ENCODE measurements around the gene EPHA8. TPM values are rescaled to one million over a fixed set of nuclear protein-coding genes. Genes with fewer than 3 reads are reported as not detected.

Gene EPHA8
- total RNA-seq, 1 experiment from 2014 or later: not detected

DNA sequence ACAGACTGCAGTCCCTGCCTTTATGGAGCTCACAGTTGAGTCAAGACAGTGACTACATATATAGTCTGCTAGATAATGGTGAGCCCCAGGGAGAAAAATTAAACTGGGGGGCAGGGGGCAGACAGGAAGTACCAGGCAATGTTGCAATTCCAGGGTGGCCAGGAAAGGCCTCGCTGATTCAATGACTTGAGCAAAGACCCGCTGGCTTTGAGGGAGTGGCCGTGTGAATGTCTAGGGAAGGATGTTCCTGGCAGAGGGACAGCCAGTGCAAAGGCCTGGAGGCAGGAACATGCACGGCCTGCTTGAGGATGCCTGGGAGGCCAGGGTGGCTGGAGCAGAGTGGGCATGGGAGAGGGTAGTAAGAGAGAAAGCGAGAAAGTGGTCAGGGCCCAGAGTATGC is 23.0 kb upstream of the EPHA8 start:
- H3K4me3 ChIP-seq (ENCODE audit: low read depth, low read length): no peak overlapping the region
- no peaks in the 10 kb centered on the region for H3K9me3 ChIP-seq
- Mint-ChIP-seq H3K36me3 (ENCODE audit: insufficient read depth, unreplicated experiment) (peaks cover 10% of the 10 kb centered on the region), H3K4me1 (ENCODE audit: low read depth, unreplicated experiment) (no peaks in the 10 kb centered on the region), H3K4me3 (ENCODE audit: unreplicated experiment) (no peak overlapping the region), H3K9me3 (ENCODE audit: unreplicated experiment) (no peaks in the 10 kb centered on the region), H3K27ac (ENCODE audit: unreplicated experiment) (no peak overlapping the region), H3K27me3 (ENCODE audit: insufficient read depth, unreplicated experiment) (no peaks in the 10 kb centered on the region)
- ChIA-PET CTCF (no interaction called here), POLR2A (interaction anchor here (0.6 kb wide), 1 partner anchor 92 kb away, joined by 3 read pairs; no protein-coding TSS in a partner anchor)
- TF ChIP-seq, protein P1, sequence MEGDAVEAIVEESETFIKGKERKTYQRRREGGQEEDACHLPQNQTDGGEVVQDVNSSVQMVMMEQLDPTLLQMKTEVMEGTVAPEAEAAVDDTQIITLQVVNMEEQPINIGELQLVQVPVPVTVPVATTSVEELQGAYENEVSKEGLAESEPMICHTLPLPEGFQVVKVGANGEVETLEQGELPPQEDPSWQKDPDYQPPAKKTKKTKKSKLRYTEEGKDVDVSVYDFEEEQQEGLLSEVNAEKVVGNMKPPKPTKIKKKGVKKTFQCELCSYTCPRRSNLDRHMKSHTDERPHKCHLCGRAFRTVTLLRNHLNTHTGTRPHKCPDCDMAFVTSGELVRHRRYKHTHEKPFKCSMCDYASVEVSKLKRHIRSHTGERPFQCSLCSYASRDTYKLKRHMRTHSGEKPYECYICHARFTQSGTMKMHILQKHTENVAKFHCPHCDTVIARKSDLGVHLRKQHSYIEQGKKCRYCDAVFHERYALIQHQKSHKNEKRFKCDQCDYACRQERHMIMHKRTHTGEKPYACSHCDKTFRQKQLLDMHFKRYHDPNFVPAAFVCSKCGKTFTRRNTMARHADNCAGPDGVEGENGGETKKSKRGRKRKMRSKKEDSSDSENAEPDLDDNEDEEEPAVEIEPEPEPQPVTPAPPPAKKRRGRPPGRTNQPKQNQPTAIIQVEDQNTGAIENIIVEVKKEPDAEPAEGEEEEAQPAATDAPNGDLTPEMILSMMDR (IDR thresholded peaks at IDR 0.05; ENCODE audit: insufficient read depth in 1 of 2, low read depth in 1 of 2, low read length in 1 of 2, severe bottlenecking in 1 of 2, unreplicated experiment in 1 of 2): no peak
- no peaks in the 10 kb centered on the region for H3K36me3 ChIP-seq (ENCODE audit: control insufficient read depth, insufficient read depth, low read length)
- H3K4me1 ChIP-seq: no peaks in the 10 kb centered on the region
- intact Hi-C loops (cut with micrococcal nuclease; ENCODE audit: unreplicated experiment): loop anchor here (5.0 kb wide), 1 partner anchor 102 kb away; the partner anchor contains the start of gene C1QC
- H3K27me3 ChIP-seq (replicated peaks; ENCODE audit: control insufficient read depth, insufficient read depth, low read length): no peaks in the 10 kb centered on the region
- no TSS peak for BruUV-seq (replicated peaks)
- no peak for DNase-seq

DNA sequence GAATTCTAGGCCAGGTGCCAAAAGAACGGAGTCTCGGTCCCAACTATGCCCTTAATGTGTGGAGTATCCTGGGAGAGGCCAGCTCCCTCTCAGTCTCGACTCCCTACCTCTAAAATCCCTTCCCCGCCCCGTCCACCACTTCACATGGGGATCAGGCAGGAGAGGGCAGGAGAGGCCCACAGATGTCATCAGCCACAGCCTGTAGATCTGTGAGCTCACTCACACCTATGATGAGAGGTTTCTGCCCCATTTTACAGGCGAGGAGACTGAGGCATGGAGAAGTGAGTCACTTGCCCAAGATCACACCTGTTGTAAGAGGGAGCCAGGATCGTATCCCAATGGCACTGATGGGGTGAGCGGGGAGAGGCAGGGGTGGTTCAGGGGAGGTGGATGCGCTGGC is 20.4 kb upstream of the EPHA8 start:
- intact Hi-C loops (cut with micrococcal nuclease; ENCODE audit: unreplicated experiment): loop anchor here (5.0 kb wide), 1 partner anchor 99 kb away; the partner anchor contains the start of gene C1QC
- no TSS peak for BruUV-seq (replicated peaks)

DNA sequence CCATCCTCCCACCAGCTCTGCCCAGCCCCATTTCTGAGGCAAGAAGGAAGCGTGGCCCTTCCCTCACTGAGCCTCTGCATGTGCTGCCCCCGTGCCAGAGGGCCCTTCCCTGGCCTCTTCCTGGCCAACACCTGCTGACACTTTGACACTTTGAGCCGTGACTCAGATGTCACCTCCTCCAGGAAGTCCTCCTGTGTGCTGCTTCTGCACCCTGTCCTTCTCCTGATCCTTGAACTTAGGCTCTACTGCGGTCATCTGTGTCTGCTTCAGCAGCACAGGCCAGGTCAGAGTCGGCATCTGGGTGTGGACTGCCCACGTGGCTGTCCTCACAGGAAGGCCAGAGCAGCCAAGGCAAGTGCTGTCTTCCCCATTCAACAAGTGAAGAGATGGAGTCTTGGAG is 19.6 kb upstream of the EPHA8 start:
- Histone ChIP-seq H3K4me1 (no peaks in the 10 kb centered on the region), H3K36me3 (ENCODE audit: control insufficient read depth, insufficient read depth, low read length) (no peaks in the 10 kb centered on the region), H3K9me3 (no peaks in the 10 kb centered on the region), H3K4me3 (ENCODE audit: low read depth, low read length) (no peak overlapping the region), H3K27me3 (replicated peaks; ENCODE audit: control insufficient read depth, insufficient read depth, low read length) (no peaks in the 10 kb centered on the region)
- intact Hi-C loops (cut with micrococcal nuclease; ENCODE audit: unreplicated experiment): loop anchor here (5.0 kb wide), 1 partner anchor 99 kb away; the partner anchor contains the start of gene C1QC
- DNase-seq: no peak
- ChIA-PET CTCF (no interaction called here), POLR2A (interaction anchor here (0.5 kb wide), 1 partner anchor 97 kb away, joined by 5 read pairs; no protein-coding TSS in a partner anchor)
- H3K27me3 Mint-ChIP-seq (ENCODE audit: insufficient read depth, unreplicated experiment): peaks cover 17% of the 10 kb centered on the region
- TF ChIP-seq, protein P1 (IDR thresholded peaks at IDR 0.05; ENCODE audit: insufficient read depth in 1 of 2, low read depth in 1 of 2, low read length in 1 of 2, severe bottlenecking in 1 of 2, unreplicated experiment in 1 of 2): no peak
- no peaks in the 10 kb centered on the region for H3K36me3 Mint-ChIP-seq (ENCODE audit: insufficient read depth, unreplicated experiment)
- no TSS peak for BruUV-seq (replicated peaks)
- H3K4me1 Mint-ChIP-seq (ENCODE audit: low read depth, unreplicated experiment): no peaks in the 10 kb centered on the region
- H3K4me3 Mint-ChIP-seq (ENCODE audit: unreplicated experiment): no peak overlapping the region
- no peak overlapping the region for H3K27ac Mint-ChIP-seq (ENCODE audit: unreplicated experiment)
- no peaks in the 10 kb centered on the region for H3K9me3 Mint-ChIP-seq (ENCODE audit: unreplicated experiment)

More for the DNA sequence above, 20.4 kb upstream of the EPHA8 start:
- Histone ChIP-seq H3K36me3 (ENCODE audit: control insufficient read depth, insufficient read depth, low read length) (no peaks in the 10 kb centered on the region), H3K27me3 (replicated peaks; ENCODE audit: control insufficient read depth, insufficient read depth, low read length) (no peaks in the 10 kb centered on the region), H3K9me3 (no peaks in the 10 kb centered on the region), H3K4me1 (no peaks in the 10 kb centered on the region), H3K4me3 (ENCODE audit: low read depth, low read length) (no peak overlapping the region)
- TF ChIP-seq, protein P1 (IDR thresholded peaks at IDR 0.05; ENCODE audit: insufficient read depth in 1 of 2, low read depth in 1 of 2, low read length in 1 of 2, severe bottlenecking in 1 of 2, unreplicated experiment in 1 of 2): no peak
- Mint-ChIP-seq H3K4me1 (ENCODE audit: low read depth, unreplicated experiment) (no peaks in the 10 kb centered on the region), H3K9me3 (ENCODE audit: unreplicated experiment) (no peaks in the 10 kb centered on the region), H3K4me3 (ENCODE audit: unreplicated experiment) (no peak overlapping the region), H3K36me3 (ENCODE audit: insufficient read depth, unreplicated experiment) (peaks cover 5% of the 10 kb centered on the region), H3K27me3 (ENCODE audit: insufficient read depth, unreplicated experiment) (peaks cover 13% of the 10 kb centered on the region), H3K27ac (ENCODE audit: unreplicated experiment) (no peak overlapping the region)
- ChIA-PET POLR2A (no interaction called here), CTCF (interaction anchor here (1.0 kb wide), 1 partner anchor 99 kb away, joined by 6 read pairs; no protein-coding TSS in a partner anchor)
- DNase-seq: no peak

All from Caco-2 (cell line).